ENCODE data around the gene TYMP. TPM values are rescaled to one million over a fixed set of nuclear protein-coding genes. Genes with fewer than 3 reads are reported as not detected.
A peak's percentile ranks its signal among the peaks of the same experiment; 100 is the strongest.

The TYMP gene
- total RNA-seq, 4 donors from 2014 or later: 86.0 to 281 (median 137) TPM

DNA sequence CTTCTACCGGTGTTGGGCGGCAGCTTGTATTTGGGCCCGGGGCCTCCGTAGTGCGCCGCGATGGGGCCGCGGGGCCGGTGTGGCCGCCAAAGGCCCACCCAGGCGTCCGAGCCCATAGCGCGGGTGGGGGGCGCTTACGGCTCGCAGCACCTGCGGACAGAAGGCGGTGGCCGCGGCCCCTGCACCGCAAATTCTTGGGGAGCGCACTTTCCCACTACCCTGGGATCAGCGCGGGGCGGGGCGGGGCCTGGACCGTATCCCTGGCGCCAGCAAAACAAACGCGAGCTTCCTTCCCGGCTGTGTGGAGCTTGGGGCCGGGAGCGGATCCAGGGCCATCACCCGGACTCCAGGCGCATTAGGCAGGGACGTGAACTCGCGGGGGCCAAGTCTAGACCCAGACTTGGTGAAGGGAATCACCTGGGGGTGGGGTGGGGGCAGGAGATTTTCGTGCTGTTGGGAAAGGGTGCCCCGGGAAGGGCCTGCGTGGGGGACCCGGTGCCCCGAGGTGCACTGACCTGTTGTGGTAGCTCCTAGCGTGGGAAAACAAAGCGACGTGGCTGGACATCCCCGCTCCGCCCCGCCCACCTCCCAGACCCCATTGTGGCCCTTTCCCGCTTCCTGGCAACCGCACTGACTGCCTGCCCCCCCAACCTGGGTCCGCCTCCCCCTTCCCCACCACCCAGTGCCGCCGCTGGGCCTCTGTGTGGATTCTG, 2.3 kb upstream of the TYMP start:
- peak overlapping the region; percentile 54 to 87 (median 64) for H3K4me3 ChIP-seq
- TF ChIP-seq CTCF (IDR thresholded peaks at IDR 0.05): no peak
- TF ChIP-seq POLR2A (IDR thresholded peaks at IDR 0.05): peak in 2 of 4 donors; percentile 36 to 44
- peaks cover 0 to 43% (median 0%) of the 10 kb centered on the region in 4 donors for H3K27me3 ChIP-seq
- no peak for DNase-seq
- no peaks in the 10 kb centered on the region for H3K9me3 ChIP-seq
- H3K27ac ChIP-seq: peak overlapping the region; percentile 96 to 100 (median 98)
- WGBS, 2 donors: 0 to 6% methylated on average over 6 to 8 of the region's 56 CpGs
- H3K4me1 ChIP-seq: peaks cover 25 to 88% (median 31%) of the 10 kb centered on the region in 3 donors
- intact Hi-C loops (cut with DNase I): no loop called here
- no peaks in the 10 kb centered on the region for H3K36me3 ChIP-seq

DNA sequence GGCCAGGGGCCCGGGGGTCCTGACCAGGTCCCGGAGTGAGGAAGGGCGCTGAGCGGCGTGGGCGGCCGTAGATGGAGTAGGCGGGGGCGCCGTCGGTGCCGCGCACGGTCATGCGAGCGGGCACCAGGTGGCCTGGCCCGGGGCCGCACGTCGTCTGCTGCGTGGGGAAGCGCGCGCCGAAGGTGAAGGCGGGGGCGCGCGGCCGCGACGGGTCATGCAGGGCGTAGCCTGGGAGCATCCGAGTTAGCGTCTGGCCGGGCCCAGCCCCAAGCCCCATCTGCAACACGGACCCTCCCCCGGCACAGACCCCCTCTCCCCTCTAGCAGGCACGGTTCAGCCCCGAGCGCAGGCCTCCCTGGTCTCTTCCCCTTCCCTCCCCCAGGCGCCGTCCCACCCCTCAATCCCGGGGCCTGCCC, 1.7 kb upstream of the TYMP start:
- WGBS, 2 donors: 0% methylated on average over 1 to 10 of the region's 44 CpGs
- intact Hi-C loops (cut with DNase I): no loop called here
- peak in 2 of 4 donors; percentile 29 to 57 for TF ChIP-seq POLR2A (IDR thresholded peaks at IDR 0.05)
- no peak for TF ChIP-seq CTCF (IDR thresholded peaks at IDR 0.05)
- DNase-seq: no peak
- H3K4me1 ChIP-seq: peaks cover 31 to 92% (median 37%) of the 10 kb centered on the region in 3 donors
- peaks cover 0 to 43% (median 0%) of the 10 kb centered on the region in 4 donors for H3K27me3 ChIP-seq
- H3K27ac ChIP-seq: peak overlapping the region; percentile 96 to 100 (median 98)
- no peaks in the 10 kb centered on the region for H3K36me3 ChIP-seq
- peak overlapping the region; percentile 54 to 87 (median 64) for H3K4me3 ChIP-seq
- no peaks in the 10 kb centered on the region for H3K9me3 ChIP-seq

GRCh38 chr22:50530877-50531545, 1.2 kb upstream of the TYMP start:
- WGBS, 2 donors: 0% methylated on average over 3 of the region's 53 CpGs; no CpG with 5 or more reads in 1 of the 2 donors
- Histone ChIP-seq H3K36me3 (no peaks in the 10 kb centered on the region), H3K27ac (peak overlapping the region; percentile 96 to 100 (median 98)), H3K4me1 (peaks cover 31 to 92% (median 42%) of the 10 kb centered on the region in 3 donors), H3K27me3 (peaks cover 0 to 43% (median 0%) of the 10 kb centered on the region in 4 donors), H3K9me3 (no peaks in the 10 kb centered on the region), H3K4me3 (peak overlapping the region; percentile 54 to 87 (median 64))
- DNase-seq: peak; percentile 64
- intact Hi-C loops (cut with DNase I): no loop called here
- TF ChIP-seq POLR2A (IDR thresholded peaks at IDR 0.05) (peak in 3 of 4 donors; percentile 51 to 94 (median 69)), CTCF (IDR thresholded peaks at IDR 0.05) (no peak)

DNA sequence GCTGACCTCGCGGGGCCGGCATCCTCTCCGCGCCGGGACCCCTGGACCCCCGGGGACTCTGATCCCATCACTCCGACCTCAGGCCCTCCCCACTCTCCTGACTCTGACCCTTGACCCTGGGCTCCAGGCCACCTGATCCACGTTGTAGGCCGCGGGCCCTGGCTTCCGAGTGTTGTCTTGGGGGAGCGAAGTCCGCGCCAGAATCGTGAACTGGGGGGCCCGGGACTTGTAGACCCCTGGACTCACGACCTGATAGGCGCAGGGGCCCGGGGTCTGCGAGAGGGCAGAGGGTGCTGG, 716 bp upstream of the TYMP start:
- H3K4me3 ChIP-seq: peak overlapping the region; percentile 54 to 87 (median 64)
- no CpG with 5 or more reads among the region's 21 CpGs for WGBS, 2 donors
- no peak for TF ChIP-seq CTCF (IDR thresholded peaks at IDR 0.05)
- no peak for TF ChIP-seq POLR2A (IDR thresholded peaks at IDR 0.05)
- no peaks in the 10 kb centered on the region for H3K9me3 ChIP-seq
- peaks cover 31 to 91% (median 42%) of the 10 kb centered on the region in 3 donors for H3K4me1 ChIP-seq
- no peaks in the 10 kb centered on the region for H3K36me3 ChIP-seq
- intact Hi-C loops (cut with DNase I): no loop called here
- DNase-seq: no peak
- peak overlapping the region; percentile 96 to 100 (median 98) for H3K27ac ChIP-seq
- peaks cover 0 to 43% (median 0%) of the 10 kb centered on the region in 4 donors for H3K27me3 ChIP-seq

DNA sequence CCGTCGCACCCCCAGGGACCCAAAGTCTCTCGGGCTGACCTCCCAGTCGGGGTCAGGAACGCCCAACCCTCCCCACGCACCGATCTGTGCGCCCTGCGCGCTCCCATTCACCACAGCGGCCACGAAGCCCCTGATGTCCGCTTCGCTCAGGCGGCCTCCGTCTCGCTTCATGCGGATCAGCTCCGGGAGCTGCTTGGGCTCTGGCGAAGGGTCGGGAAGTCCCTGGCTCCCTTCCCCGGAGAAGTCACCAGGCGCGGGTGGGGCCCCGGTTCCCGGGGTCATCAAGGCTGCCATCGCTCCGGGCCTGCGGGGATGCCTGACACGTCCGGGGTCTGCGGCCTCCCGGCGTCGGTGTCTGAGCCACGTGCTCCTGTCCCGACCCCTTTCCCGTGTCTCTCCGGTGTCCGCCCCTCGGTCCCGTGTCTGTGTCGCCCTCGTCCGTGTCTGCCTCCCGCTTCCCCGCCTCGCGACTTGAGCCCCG, 356 bp downstream of the TYMP start:
- no peak for DNase-seq
- no peaks in the 10 kb centered on the region for H3K36me3 ChIP-seq
- peaks cover 36 to 96% (median 49%) of the 10 kb centered on the region in 3 donors for H3K4me1 ChIP-seq
- peaks cover 0 to 35% (median 0%) of the 10 kb centered on the region in 4 donors for H3K27me3 ChIP-seq
- peak overlapping the region; percentile 54 to 87 (median 64) for H3K4me3 ChIP-seq
- no peaks in the 10 kb centered on the region for H3K9me3 ChIP-seq
- H3K27ac ChIP-seq: peak overlapping the region; percentile 96 to 100 (median 98)
- no peak for TF ChIP-seq CTCF (IDR thresholded peaks at IDR 0.05)
- TF ChIP-seq POLR2A (IDR thresholded peaks at IDR 0.05): no peak
- 16% methylated on average over 5 of the region's 50 CpGs; no CpG with 5 or more reads in 1 of the 2 donors for WGBS, 2 donors
- intact Hi-C loops (cut with DNase I): loop anchor here (10.0 kb wide), 1 partner anchor 85 kb away; no protein-coding TSS in a partner anchor

Measured in esophagus squamous epithelium (tissue), 5 donors.